Immature natural killer cell (primary cell): Measurements from ENCODE around the gene ATP11A. TPM values are rescaled to one million over a fixed set of nuclear protein-coding genes. Genes with fewer than 3 reads are reported as not detected.

Source experiments
- DNase-seq, 3 donors: peaks; one replicate each; pipeline ENCODE4 v3.0.0; 2022; ENCODE audit warnings: mixed read lengths in 1 of 3
- H3K27ac Mint-ChIP-seq, 6 donors: one replicate each; pipeline ENCODE4 v1.8.0; 2020; ENCODE audit warnings: mixed read lengths in 6 of 6, mild to moderate bottlenecking in 5 of 6, inconsistent platforms in 4 of 6, moderate library complexity in 3 of 6
- H3K27me3 Mint-ChIP-seq, 3 donors: one replicate each; pipeline ENCODE4 v1.8.0; 2020 to 2021; ENCODE audit warnings: low read depth in 3 of 3, mild to moderate bottlenecking in 3 of 3, mixed read lengths in 3 of 3, moderate library complexity in 3 of 3, inconsistent platforms in 1 of 3
- H3K36me3 Mint-ChIP-seq, 3 donors: one replicate each; pipeline ENCODE4 v1.8.0; 2020; ENCODE audit warnings: mixed read lengths in 3 of 3, inconsistent platforms in 2 of 3, mild to moderate bottlenecking in 2 of 3
- H3K4me1 Mint-ChIP-seq, 2 donors: one replicate each; pipeline ENCODE4 v1.8.0; 2020; ENCODE audit warnings: inconsistent platforms in 2 of 2, mild to moderate bottlenecking in 2 of 2, mixed read lengths in 2 of 2, moderate library complexity in 1 of 2
- H3K4me3 Mint-ChIP-seq, 5 donors: one replicate each; pipeline ENCODE4 v1.8.0; 2020; ENCODE audit warnings: mild to moderate bottlenecking in 5 of 5, mixed read lengths in 5 of 5, inconsistent platforms in 3 of 5, moderate library complexity in 3 of 5
- H3K9me3 Mint-ChIP-seq, 6 donors: one replicate each; pipeline ENCODE4 v1.8.0; 2020; ENCODE audit warnings: mild to moderate bottlenecking in 6 of 6, mixed read lengths in 6 of 6, inconsistent platforms in 4 of 6, moderate library complexity in 3 of 6
- polyA plus RNA-seq, 3 donors: library from polyadenylated mRNA; unstranded; fragments of 300-500 nt; fragmentation: Illumina TruSeq; gene quantifications; one replicate each; pipeline ENCODE4 v1.2.3, GENCODE V29; 2021

Gene ATP11A
- polyA plus RNA-seq, 3 donors from 2014 or later, result 0.96 to 2.9 TPM; not detected in 1

- H3K27ac Mint-ChIP-seq, result no peak overlapping the region
These were observed 79.8 kb downstream of the ATP11A start for GRCh38 chr13:112769615-112770014.

DNA sequence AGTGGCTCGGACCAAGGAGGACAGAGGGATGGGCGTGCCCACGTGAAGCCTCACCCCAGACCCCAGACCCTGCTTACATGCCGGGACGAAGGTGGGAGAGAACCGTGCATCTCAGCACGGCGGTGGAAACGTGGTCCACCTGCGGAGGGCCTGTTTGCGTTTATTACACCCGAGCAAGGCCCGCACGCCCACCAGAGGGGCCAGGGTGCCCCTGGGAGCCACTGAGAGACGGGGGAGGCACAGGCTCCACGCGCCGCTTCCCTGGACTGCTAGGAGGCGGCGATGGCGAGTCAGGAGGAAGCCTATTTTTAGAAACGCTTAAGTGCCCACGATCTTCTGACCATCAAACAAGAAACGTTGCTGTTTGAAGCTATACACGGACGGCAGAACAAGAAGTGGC lies 80.7 kb downstream of the ATP11A start:
- H3K27ac Mint-ChIP-seq, result no peak overlapping the region

More at GRCh38 chr13:112769615-112770014, 79.8 kb downstream of the ATP11A start:
- H3K4me1 Mint-ChIP-seq, result peaks cover 37 to 45% of the 10 kb centered on the region in 2 donors
- H3K36me3 Mint-ChIP-seq, result peaks cover 0 to 10% (median 0%) of the 10 kb centered on the region in 3 donors
- peaks cover 8 to 11% (median 9%) of the 10 kb centered on the region in 3 donors for H3K27me3 Mint-ChIP-seq
- no peaks in the 10 kb centered on the region for H3K9me3 Mint-ChIP-seq
- H3K4me3 Mint-ChIP-seq, result peak overlapping the region in 2 of 5 donors; percentile 67 to 71
- DNase-seq, result no peak

GRCh38 chr13:112771139-112771876 lies 81.5 kb downstream of the ATP11A start:
- H3K9me3 Mint-ChIP-seq, result no peaks in the 10 kb centered on the region
- H3K36me3 Mint-ChIP-seq, result peaks cover 0 to 10% (median 0%) of the 10 kb centered on the region in 3 donors
- H3K4me3 Mint-ChIP-seq, result no peak overlapping the region
- H3K27me3 Mint-ChIP-seq, result peaks cover 8 to 11% (median 9%) of the 10 kb centered on the region in 3 donors
- no peak for DNase-seq
- peaks cover 32 to 39% of the 10 kb centered on the region in 2 donors for H3K4me1 Mint-ChIP-seq
- H3K27ac Mint-ChIP-seq, result no peak overlapping the region

More for the DNA sequence above, 80.7 kb downstream of the ATP11A start:
- Mint-ChIP-seq H3K4me1 (peaks cover 37 to 45% of the 10 kb centered on the region in 2 donors), H3K27me3 (peaks cover 8 to 11% (median 9%) of the 10 kb centered on the region in 3 donors), H3K36me3 (peaks cover 0 to 10% (median 0%) of the 10 kb centered on the region in 3 donors), H3K9me3 (no peaks in the 10 kb centered on the region), H3K4me3 (no peak overlapping the region)
- DNase-seq, result no peak

DNA sequence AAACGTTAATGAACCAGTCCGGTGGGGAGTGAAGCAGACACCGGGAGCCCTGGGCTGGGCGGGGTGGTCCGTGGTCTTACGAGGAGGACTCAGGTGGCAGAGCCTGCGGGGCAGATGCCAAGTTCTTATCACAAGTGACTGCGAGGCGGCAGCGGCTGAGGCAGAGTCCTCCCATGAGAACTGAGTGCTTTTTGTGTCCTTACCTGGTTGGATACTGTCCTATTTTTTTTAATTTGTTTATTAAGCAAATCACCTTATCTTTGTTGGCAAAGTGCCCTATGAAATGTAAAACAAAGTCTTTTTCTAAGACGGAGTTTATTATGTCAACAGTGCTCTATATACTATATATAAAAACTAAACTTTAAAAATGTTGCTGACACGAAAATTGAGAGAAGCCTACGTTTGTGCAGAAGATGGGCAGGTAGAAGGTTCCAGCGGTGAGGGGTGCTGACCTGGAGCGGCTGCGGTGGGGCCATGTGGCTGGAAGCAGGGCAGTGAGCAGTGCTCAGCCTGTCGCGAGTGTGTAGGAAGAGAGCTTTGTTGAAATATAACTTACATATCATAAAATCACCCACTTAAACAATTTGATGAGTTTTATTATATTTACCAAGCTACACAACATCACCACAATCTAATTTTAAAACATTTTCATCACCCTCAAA lies 82.2 kb downstream of the ATP11A start:
- H3K4me3 Mint-ChIP-seq, result no peak overlapping the region
- peaks cover 0 to 10% (median 0%) of the 10 kb centered on the region in 3 donors for H3K36me3 Mint-ChIP-seq
- peaks cover 8 to 11% (median 9%) of the 10 kb centered on the region in 3 donors for H3K27me3 Mint-ChIP-seq
- DNase-seq, result no peak
- H3K4me1 Mint-ChIP-seq, result peaks cover 29 to 38% of the 10 kb centered on the region in 2 donors
- H3K9me3 Mint-ChIP-seq, result no peaks in the 10 kb centered on the region
- H3K27ac Mint-ChIP-seq, result no peak overlapping the region

DNA sequence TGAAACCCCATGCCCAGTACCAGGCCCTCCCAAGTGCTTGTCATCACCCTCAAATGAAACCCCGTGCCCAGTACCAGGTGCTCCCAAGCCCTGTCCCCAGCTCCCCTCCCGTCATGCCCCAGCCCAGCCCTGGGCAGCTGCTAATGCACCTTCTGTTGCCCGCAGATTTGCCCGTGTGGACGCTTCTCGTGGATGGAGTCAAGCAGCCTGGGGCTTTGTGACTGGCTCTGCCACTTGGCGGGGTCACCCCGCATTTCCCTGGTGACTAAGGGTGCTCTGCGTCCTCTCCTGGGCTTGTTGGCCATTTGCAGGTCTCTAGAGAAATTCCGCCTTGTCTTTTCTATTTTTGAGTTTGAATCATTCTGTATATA lies 82.7 kb downstream of the ATP11A start:
- no peak overlapping the region for H3K4me3 Mint-ChIP-seq
- peak overlapping the region in 1 of 6 donors; percentile 60 for H3K27ac Mint-ChIP-seq
- peaks cover 0 to 10% (median 0%) of the 10 kb centered on the region in 3 donors for H3K36me3 Mint-ChIP-seq
- peaks cover 8 to 11% (median 9%) of the 10 kb centered on the region in 3 donors for H3K27me3 Mint-ChIP-seq
- no peak for DNase-seq
- peaks cover 28 to 36% of the 10 kb centered on the region in 2 donors for H3K4me1 Mint-ChIP-seq
- no peaks in the 10 kb centered on the region for H3K9me3 Mint-ChIP-seq

DNA sequence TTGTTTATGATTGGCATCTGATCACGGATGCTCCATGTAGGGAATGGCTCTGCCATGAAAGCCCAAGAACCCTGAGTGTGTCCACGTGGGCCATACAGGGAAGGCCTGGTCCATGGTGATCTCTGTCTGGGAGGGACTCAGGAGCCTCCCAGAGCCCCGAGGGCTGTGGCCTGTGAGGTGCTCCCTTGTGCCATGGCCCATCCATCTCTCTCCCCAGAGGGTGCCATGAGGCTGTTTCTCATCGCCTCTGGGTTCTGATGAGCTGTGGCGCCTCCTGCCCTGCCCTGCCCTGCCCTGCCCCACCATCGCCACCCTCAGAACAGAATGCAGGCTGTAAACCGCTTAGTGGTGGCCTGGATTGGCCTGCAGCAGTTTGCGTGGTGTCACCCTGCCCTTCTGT lies 83.1 kb downstream of the ATP11A start:
- peaks cover 24 to 32% of the 10 kb centered on the region in 2 donors for H3K4me1 Mint-ChIP-seq
- H3K4me3 Mint-ChIP-seq, result no peak overlapping the region

GRCh38 chr13:112773601-112774447 lies 84.0 kb downstream of the ATP11A start:
- DNase-seq, result no peak
- Mint-ChIP-seq H3K9me3 (no peaks in the 10 kb centered on the region), H3K27ac (no peak overlapping the region), H3K4me1 (peaks cover 15 to 23% of the 10 kb centered on the region in 2 donors), H3K27me3 (peaks cover 4 to 6% (median 5%) of the 10 kb centered on the region in 3 donors), H3K4me3 (no peak overlapping the region), H3K36me3 (peaks cover 0 to 10% (median 0%) of the 10 kb centered on the region in 3 donors)

More for the DNA sequence above, 83.1 kb downstream of the ATP11A start:
- peaks cover 8 to 11% (median 9%) of the 10 kb centered on the region in 3 donors for H3K27me3 Mint-ChIP-seq
- peak overlapping the region in 1 of 6 donors; percentile 60 for H3K27ac Mint-ChIP-seq
- H3K9me3 Mint-ChIP-seq, result no peaks in the 10 kb centered on the region
- DNase-seq, result no peak
- peaks cover 0 to 10% (median 0%) of the 10 kb centered on the region in 3 donors for H3K36me3 Mint-ChIP-seq

- peaks cover 0 to 10% (median 0%) of the 10 kb centered on the region in 3 donors for H3K36me3 Mint-ChIP-seq
- peaks cover 10 to 18% of the 10 kb centered on the region in 2 donors for H3K4me1 Mint-ChIP-seq
- no peak overlapping the region for H3K27ac Mint-ChIP-seq
- no peak for DNase-seq
- H3K27me3 Mint-ChIP-seq, result peaks cover 0 to 4% (median 1%) of the 10 kb centered on the region in 3 donors
- H3K9me3 Mint-ChIP-seq, result no peaks in the 10 kb centered on the region
- H3K4me3 Mint-ChIP-seq, result no peak overlapping the region
These were observed 84.6 kb downstream of the ATP11A start for GRCh38 chr13:112774448-112774792.

DNA sequence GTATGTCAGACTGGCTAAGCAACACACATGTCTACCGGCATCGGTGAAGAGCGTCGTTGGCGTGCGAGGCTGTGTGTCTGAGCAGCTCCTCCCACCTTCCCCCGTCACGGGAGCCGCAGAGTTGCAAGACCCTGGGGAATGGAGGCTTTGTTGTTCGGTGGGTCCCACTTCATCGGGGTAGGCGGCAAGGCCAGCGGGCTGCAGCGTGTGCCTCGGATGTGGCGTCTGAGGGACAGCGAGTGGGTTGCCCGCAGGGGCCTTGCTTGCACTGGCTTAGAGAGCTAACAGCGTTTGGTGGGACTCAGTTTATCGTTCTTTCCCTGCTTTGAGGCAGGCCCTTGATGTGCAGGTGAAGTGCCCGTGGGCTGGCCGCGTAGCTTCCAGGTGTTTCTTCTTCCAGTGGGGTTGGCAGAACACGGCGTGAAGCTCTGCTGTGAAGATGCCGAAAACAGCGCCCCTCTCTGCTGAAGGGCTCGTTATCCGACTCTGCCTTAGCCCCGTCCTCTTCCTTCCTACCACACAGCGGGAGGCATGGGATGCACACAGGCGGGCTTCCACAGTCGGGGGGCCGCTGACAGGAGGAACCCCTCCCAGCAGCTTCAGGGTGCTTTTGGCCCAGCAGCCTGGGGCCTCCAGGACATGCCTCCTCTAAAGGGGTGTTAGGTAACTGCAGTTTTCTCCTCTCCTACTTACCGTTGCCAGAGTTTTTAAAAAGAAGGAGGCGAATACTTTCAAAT lies 85.2 kb downstream of the ATP11A start:
- no peak overlapping the region for H3K27ac Mint-ChIP-seq
- peaks cover 5 to 12% of the 10 kb centered on the region in 2 donors for H3K4me1 Mint-ChIP-seq
- no peak for DNase-seq
- no peaks in the 10 kb centered on the region for H3K9me3 Mint-ChIP-seq
- H3K36me3 Mint-ChIP-seq, result peaks cover 0 to 10% (median 0%) of the 10 kb centered on the region in 3 donors
- peaks cover 0 to 4% (median 0%) of the 10 kb centered on the region in 3 donors for H3K27me3 Mint-ChIP-seq
- no peak overlapping the region for H3K4me3 Mint-ChIP-seq

DNA sequence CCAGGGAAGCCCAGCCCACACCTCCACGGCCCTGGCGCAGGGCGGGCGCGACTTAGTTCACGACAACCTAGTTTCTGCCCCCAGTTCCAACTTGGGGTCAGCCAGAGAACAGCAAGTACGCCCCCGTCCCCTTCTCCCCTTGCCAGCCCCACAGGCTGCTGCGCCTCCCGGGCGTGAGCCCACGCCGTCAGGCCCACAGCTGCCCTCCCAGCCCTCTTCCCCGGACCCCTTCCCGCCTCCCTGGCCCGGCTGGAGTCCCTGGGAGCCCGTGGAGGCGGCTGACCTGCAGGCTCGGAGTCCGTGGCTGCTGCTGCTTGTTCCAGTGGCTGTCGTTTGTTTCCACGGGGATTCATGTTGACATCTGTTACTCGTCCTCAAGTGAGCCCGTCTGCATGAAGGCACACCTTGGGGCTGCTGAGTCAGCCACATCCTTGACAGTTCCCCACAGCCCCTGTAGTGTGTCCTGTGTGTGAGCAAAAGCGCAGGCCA lies 86.0 kb downstream of the ATP11A start:
- Mint-ChIP-seq H3K27ac (no peak overlapping the region), H3K9me3 (no peaks in the 10 kb centered on the region), H3K4me3 (no peak overlapping the region)

GRCh38 chr13:112776354-112776753 lies 86.5 kb downstream of the ATP11A start:
- no peak overlapping the region for H3K4me3 Mint-ChIP-seq
- no peaks in the 10 kb centered on the region for H3K9me3 Mint-ChIP-seq
- no peak overlapping the region for H3K27ac Mint-ChIP-seq
- peaks cover 2 to 3% of the 10 kb centered on the region in 2 donors for H3K4me1 Mint-ChIP-seq
- peaks cover 0 to 5% (median 0%) of the 10 kb centered on the region in 3 donors for H3K36me3 Mint-ChIP-seq
- no peak for DNase-seq
- H3K27me3 Mint-ChIP-seq, result peaks cover 0 to 4% (median 0%) of the 10 kb centered on the region in 3 donors

More for the DNA sequence above, 86.0 kb downstream of the ATP11A start:
- DNase-seq, result no peak
- peaks cover 2 to 8% of the 10 kb centered on the region in 2 donors for H3K4me1 Mint-ChIP-seq
- H3K36me3 Mint-ChIP-seq, result peaks cover 0 to 10% (median 0%) of the 10 kb centered on the region in 3 donors
- peaks cover 0 to 4% (median 4%) of the 10 kb centered on the region in 3 donors for H3K27me3 Mint-ChIP-seq

DNA sequence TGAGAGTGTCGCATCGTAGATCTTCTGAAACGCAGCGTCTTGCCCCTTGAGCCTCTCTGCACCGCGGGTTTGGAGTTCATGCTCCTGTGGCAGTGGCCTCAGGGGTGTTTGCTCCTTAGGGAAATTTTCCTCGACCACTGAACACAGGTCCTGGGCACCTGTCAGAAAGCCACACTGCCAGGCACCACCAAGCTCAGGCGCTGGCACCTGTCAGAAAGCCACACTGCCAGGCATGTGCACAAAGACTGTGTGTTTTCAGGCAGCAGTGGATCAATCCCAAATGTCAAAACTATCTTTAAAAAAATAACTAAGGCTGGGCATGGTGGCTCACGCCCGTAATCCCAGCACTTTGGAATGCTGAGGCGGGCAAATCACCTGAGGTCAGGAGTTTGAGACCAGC lies 87.1 kb downstream of the ATP11A start:
- peaks cover 2 to 3% of the 10 kb centered on the region in 2 donors for H3K4me1 Mint-ChIP-seq
- no peaks in the 10 kb centered on the region for H3K9me3 Mint-ChIP-seq
- H3K27me3 Mint-ChIP-seq, result peaks cover 0 to 4% (median 0%) of the 10 kb centered on the region in 3 donors
- H3K36me3 Mint-ChIP-seq, result no peaks in the 10 kb centered on the region
- DNase-seq, result no peak
- H3K27ac Mint-ChIP-seq, result no peak overlapping the region
- H3K4me3 Mint-ChIP-seq, result no peak overlapping the region
